ENCODE data around the gene AVEN.

DNA sequence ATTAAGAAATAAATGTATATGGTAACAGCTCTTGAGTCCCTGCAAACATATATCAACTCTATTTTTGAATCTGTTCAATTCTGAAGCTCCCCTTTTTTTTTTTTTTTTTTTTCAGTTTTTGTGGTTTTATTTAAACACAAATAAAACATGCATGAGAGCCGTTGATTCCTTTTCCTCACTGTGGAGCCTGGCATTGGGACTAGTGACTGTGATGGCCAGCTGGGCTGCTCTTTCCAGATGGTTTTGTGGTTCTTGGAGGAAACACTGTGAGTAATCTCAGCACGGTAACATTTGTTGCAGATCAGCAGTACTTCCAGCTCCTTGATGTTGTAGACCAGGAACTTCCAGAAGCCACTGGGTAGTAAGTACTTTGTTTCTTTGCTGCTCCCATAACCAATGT is 46.7 kb upstream of the AVEN start:
- TF ChIP-seq POLR2A (IDR thresholded peaks at IDR 0.05) = no peak
- TF ChIP-seq, protein P1, sequence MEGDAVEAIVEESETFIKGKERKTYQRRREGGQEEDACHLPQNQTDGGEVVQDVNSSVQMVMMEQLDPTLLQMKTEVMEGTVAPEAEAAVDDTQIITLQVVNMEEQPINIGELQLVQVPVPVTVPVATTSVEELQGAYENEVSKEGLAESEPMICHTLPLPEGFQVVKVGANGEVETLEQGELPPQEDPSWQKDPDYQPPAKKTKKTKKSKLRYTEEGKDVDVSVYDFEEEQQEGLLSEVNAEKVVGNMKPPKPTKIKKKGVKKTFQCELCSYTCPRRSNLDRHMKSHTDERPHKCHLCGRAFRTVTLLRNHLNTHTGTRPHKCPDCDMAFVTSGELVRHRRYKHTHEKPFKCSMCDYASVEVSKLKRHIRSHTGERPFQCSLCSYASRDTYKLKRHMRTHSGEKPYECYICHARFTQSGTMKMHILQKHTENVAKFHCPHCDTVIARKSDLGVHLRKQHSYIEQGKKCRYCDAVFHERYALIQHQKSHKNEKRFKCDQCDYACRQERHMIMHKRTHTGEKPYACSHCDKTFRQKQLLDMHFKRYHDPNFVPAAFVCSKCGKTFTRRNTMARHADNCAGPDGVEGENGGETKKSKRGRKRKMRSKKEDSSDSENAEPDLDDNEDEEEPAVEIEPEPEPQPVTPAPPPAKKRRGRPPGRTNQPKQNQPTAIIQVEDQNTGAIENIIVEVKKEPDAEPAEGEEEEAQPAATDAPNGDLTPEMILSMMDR (IDR thresholded peaks at IDR 0.05) = no peak
- no peak for TF ChIP-seq POLR2AphosphoS5 (IDR thresholded peaks at IDR 0.05)

All from breast epithelium (tissue), 3 donors.